Gastroesophageal sphincter (tissue), 3 donors: ENCODE data around the gene LMNTD1.

Source experiments
- CTCF ChIP-seq, 4 experiments: fragments of 200-600 bp in 2 of 4; fragments of 450-650 bp in 2 of 4; sonication (generic) in 1 of 4; IDR thresholded peaks; one replicate each; pipeline ENCODE4 v1.5.1; 2017 to 2019; ENCODE audit warnings: antibody characterized with exemption in 4 of 4, mild to moderate bottlenecking in 2 of 4, moderate library complexity in 2 of 4
- POLR2A ChIP-seq, 2 donors: fragments of 450-650 bp; IDR thresholded peaks; one replicate each; pipeline ENCODE4 v1.6.1; 2017; ENCODE audit warnings: antibody characterized with exemption in 2 of 2, mild to moderate bottlenecking in 2 of 2, moderate library complexity in 1 of 2
- POLR2AphosphoS5 ChIP-seq: sonication (generic); formaldehyde crosslinking; IDR thresholded peaks from one replicate; pipeline ENCODE4 v1.6.1; 2017; ENCODE audit warnings: antibody characterized with exemption

- no peak for TF ChIP-seq CTCF (IDR thresholded peaks at IDR 0.05)
- TF ChIP-seq POLR2A (IDR thresholded peaks at IDR 0.05): no peak
- no peak for TF ChIP-seq POLR2AphosphoS5
Measured at GRCh38 chr12:25456474-25456873, 96.6 kb downstream of the LMNTD1 start.
